AG09309 (cell line): ENCODE data around the gene RPUSD3.

Experiments used
- DNase-seq: peaks from one replicate; pipeline ENCODE4 v3.0.0-alpha.2; 2010; ENCODE audit warnings: low read depth
- H3K4me3 ChIP-seq: 2 replicates; pipeline ENCODE4 v1.5.1; 2011; ENCODE audit warnings: mild to moderate bottlenecking, low read depth, low read length, moderate library complexity; ENCODE audit not compliant: control insufficient read depth
- TF ChIP-seq, protein P1 (sequence below): IDR thresholded peaks from 2 replicates; pipeline ENCODE4 v1.5.1; 2011; ENCODE audit warnings: mild to moderate bottlenecking, low read depth, low read length, inconsistent platforms; ENCODE audit not compliant: insufficient read depth, control insufficient read depth; ENCODE audit errors: missing control alignments

Gene RPUSD3

DNA sequence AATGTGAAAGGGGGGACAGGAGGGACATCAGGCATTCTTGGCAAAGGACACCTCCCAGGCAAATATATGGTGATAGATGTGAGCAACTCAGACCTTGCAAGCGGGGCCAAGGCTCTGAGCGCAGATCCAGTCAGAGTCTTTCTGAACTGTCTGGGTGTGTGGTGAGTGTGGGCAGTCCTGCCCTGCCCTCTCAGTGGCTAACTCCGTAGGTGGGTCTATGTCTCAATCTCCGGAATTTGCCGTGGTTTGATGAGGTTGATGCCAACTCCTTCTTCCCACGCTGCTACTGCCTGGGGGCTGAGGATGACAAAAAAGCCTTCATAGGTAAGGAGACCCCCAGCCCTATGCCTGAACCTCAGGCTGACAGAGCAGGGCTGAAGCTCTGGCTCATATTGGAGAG lies 26.4 kb downstream of the RPUSD3 start:
- TF ChIP-seq, protein P1, sequence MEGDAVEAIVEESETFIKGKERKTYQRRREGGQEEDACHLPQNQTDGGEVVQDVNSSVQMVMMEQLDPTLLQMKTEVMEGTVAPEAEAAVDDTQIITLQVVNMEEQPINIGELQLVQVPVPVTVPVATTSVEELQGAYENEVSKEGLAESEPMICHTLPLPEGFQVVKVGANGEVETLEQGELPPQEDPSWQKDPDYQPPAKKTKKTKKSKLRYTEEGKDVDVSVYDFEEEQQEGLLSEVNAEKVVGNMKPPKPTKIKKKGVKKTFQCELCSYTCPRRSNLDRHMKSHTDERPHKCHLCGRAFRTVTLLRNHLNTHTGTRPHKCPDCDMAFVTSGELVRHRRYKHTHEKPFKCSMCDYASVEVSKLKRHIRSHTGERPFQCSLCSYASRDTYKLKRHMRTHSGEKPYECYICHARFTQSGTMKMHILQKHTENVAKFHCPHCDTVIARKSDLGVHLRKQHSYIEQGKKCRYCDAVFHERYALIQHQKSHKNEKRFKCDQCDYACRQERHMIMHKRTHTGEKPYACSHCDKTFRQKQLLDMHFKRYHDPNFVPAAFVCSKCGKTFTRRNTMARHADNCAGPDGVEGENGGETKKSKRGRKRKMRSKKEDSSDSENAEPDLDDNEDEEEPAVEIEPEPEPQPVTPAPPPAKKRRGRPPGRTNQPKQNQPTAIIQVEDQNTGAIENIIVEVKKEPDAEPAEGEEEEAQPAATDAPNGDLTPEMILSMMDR: no peak
- no peak for DNase-seq
- H3K4me3 ChIP-seq: no peak overlapping the region

DNA sequence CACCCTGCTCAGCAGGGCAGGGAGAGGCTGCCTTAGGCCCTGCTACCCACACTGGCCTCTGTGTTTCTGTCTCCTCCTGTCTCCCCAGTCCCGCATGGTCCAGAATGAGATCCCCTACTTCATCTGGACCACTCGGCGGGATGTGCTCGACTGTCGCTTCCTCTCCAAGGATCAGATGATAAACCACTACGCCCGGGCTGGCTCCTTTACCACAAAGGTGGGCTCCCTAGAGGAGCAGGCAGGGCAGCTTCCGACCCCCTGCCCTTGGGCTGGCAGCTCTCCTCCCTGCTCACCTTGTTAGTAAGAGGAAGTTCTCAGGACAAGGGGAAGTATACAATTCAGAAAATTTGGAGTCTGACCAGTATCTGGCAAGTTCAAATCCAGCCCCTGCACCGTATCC lies 27.8 kb downstream of the RPUSD3 start:
- DNase-seq: no peak
- no peak overlapping the region for H3K4me3 ChIP-seq
- TF ChIP-seq, protein P1: no peak

DNA sequence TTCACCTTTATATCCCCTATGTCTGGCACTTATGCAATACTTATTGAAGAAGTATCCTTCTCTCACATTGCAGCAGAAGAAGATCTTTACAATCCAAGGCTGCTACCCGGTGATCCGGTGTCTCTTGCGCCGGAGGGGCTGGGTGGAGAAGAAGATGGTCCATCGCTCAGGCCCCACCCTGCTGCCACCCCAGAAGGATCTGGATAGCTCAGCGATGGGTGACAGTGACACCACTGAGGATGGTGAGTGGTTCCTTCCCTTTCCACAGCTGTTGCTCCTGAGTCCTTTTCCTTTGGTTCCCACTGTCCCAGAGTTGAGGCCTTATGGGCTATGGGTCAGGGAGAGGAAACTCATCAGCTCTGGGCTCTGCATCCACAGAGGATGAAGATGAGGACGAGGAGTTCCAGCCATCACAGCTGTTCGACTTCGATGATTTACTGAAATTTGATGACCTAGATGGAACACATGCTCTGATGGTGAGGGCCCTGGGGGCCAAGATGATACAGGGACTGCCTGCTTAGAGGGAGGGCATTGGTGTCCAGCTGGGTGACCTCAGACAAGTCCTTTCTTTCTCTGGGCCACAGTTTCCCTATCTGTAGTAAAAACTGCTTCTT lies 30.8 kb downstream of the RPUSD3 start:
- TF ChIP-seq, protein P1: no peak
- no peak overlapping the region for H3K4me3 ChIP-seq
- DNase-seq: no peak

DNA sequence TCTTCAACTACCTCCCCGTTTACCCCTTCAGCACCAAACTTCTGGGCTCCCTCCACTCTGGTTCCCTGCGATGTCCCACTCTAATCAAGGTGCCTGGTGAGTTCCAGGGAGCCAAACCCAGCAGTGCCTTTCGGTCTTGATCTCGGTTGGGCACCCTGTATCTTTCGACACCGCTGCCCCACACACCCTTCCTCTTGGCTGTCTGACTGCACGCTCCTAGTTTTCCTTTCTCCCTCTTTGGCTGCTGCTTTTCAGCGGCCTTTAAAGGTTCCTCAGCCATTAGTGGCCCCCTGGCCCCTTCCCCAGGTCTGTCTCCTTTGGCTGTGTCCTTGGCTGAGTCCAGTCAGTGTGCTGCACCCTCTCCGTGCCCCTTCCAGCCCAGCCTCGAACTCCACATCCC lies 33.0 kb downstream of the RPUSD3 start:
- peak overlapping the region; percentile 64 for H3K4me3 ChIP-seq
- no peak for DNase-seq
- TF ChIP-seq, protein P1: no peak

DNA sequence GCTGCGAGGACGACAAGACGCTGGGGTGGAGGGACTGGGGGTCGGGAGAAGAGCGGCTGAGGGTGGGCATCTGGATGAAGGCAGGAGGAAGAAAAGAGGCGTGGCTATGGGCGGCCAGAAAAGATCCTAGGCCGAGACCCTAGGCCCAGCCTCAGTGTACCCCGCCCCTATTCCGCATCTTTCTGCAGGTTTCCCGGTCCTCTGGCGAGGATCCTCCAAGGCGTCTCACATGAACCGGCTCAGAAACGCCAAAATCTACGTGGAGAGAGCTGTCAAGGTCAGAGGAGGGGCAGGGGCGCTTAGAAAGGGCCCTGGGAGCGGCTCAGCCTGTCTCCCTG lies 33.4 kb downstream of the RPUSD3 start:
- H3K4me3 ChIP-seq: peak overlapping the region; percentile 64
- no peak for DNase-seq
- TF ChIP-seq, protein P1: no peak

DNA sequence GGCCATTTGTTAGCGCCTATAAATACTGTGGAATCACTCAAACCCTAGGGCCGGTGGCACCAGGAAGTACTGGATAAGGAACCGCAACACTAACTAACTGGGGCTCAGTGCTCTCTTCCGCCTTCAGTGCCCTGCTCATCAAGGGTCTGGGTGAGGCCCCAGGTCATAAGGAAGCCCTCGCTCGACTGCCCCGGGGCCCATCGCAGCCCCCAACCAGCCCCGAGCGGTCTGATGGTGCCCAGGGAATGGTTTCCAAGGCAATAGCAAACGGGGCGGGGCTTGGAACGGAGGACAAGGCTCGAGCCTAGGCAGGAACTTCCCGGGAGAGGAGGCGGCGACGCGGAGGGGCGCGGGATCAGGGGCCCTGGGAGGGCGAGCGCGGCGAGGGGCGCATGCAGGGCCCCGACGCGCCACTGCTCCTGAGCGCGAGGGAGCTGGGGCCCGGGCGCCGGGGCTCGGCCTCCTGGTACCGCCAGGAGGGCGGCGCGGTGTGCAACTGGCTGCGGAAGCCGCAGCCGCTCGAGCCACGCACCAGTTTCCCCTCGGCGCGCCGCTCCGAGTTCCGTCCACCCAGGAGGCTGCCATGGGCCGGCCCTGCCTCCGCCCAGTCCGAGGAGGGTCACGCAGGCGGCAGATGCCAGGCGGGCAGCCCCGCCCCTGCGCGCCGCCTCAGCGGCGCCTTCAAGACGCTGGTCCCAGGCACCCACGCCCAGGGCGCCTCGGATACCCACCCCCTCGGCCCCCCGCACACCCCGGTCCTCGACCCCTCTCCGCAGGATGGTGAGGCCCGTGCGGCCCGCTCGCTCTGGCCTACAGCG lies 34.0 kb downstream of the RPUSD3 start, which contains the start of gene TTLL3:
Gene TTLL3, plus strand, starts transcription at position 648 of the 818 bp plus-strand sequence. CDS start 400 bp downstream, outside the sequence.
- DNase-seq: no peak
- TF ChIP-seq, protein P1: no peak
- H3K4me3 ChIP-seq: peak within 1 kb of the TSS; percentile 64

DNA sequence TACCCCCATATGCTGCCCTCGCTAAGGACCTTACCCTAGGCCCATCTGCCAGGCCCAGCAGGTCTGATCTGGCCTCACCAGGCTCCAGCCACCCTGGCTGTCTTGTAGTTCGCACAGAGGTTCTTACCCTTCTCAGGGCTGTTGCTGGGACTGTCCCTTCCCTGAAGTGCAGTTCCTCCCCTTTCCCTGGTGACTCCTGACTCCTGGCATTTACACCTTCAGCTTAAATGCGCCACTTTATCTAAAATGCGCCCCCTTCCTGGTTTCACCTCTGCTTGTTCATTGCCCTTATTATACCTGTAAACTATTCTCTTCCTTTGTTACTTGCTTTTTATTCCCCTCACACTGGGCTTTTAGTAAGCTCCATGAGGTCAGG lies 34.6 kb downstream of the RPUSD3 start:
- peak overlapping the region; percentile 64 for H3K4me3 ChIP-seq
- no peak for DNase-seq
- TF ChIP-seq, protein P1: no peak
